DMS 273 (cell line): ENCODE results near the gene MIEF2.
"Not testable (repeated sequence)": the region's sequence is repeated elsewhere in the genome, so short reads cannot be mapped to it uniquely, and the experiment has no call there.

Experiments
- DNase-seq: peaks from one replicate; lab custom pipeline; 2025; ENCODE audit not compliant: unreplicated experiment; lab: John Stamatoyannopoulos, UW

The MIEF2 gene, protein sequence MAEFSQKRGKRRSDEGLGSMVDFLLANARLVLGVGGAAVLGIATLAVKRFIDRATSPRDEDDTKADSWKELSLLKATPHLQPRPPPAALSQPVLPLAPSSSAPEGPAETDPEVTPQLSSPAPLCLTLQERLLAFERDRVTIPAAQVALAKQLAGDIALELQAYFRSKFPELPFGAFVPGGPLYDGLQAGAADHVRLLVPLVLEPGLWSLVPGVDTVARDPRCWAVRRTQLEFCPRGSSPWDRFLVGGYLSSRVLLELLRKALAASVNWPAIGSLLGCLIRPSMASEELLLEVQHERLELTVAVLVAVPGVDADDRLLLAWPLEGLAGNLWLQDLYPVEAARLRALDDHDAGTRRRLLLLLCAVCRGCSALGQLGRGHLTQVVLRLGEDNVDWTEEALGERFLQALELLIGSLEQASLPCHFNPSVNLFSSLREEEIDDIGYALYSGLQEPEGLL

DNA sequence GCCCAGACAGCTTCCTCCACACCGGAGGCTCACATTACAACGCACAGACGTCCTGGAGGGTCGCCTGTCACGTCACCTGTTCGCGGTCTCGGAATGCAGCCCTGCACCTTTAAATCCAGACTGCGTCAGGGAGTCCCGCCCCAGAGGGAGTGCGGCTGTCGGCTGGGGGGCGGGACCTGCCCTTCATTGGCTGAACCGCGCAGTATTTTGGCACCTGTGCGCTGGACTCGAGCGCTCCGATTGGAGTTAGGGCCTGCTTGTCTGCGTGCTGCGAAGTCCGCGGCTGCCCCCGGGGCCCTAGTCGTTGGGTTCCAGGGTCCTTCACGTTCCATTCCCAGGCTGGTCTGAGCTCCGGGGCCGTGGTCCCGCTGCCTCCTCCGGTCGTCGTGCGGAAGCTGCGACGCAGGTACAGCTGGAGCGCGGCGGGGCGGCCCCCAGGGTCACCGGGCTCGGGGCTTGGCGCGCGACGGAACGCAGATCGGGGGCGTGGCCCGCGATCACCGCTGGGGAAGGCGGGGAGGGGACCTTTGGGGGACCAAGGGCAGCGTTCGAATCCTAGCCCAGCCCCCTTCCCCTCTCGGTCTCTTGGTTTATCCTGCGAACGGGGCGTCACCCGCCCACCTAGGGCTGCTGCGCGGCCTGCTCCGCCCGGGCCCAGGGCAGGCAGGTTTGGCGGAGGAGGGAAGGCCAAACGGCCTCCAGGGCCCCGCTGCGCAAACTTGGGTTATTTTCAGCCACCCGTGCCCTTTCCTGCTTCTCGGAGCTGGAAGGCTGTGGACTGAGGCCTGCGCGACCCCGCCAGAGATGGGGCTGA lies at the start of gene MIEF2:
MIEF2 (plus strand) TSS at position 331 of the 814 bp plus-strand sequence. CDS start 2,059 bp downstream, outside the sequence.
- peak; percentile 94 for DNase-seq

DNA sequence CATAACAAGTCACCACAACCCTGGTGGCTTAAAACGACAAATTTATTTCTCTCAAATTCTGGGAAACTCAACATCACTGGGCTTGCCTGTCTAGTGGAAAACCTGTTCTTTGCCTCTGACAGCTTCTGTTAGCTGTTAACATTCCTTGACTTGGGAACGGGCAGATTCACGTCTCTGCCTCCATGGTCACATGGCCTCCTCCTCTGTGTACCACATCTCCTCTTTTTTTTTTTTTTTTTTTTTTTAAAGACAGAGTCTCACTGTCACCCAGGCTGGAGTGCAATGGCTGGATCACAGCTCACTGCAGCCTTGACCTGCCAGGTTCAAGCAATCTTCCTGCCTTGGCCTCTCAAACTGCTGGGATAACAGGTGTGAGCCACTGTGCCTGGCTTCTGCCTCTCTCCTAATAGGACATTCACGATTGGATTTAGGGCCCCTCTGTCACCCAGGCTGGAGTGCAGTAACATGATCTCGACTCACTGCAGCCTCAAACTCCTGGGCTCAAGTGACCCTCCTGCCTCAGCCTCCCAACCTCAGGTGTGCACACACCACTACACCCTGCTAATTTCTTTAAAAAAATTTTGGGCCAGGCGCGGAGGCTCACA lies 46.7 kb upstream of the MIEF2 start:
- DNase-seq: no peak

DNA sequence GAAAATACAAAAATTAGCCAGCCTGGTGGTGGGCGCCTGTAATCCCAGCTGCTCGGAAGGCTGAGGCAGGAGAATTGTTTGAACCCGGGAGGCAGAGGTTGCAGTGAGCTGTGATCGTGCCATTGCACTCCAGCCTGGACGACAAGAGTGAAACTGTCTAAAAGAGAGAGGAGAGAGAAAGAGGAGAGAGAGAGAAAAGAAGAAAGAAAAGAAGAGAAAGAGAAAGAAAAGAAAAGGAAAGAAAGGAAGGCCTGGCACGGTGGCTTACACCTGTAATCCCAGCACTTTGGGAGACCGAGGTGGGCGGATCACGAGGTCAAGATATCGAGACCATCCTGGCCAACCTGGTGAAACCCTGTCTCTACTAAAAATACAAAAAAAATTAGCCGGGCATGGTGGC lies 43.6 kb upstream of the MIEF2 start:
- not testable (repeated sequence) for DNase-seq

DNA sequence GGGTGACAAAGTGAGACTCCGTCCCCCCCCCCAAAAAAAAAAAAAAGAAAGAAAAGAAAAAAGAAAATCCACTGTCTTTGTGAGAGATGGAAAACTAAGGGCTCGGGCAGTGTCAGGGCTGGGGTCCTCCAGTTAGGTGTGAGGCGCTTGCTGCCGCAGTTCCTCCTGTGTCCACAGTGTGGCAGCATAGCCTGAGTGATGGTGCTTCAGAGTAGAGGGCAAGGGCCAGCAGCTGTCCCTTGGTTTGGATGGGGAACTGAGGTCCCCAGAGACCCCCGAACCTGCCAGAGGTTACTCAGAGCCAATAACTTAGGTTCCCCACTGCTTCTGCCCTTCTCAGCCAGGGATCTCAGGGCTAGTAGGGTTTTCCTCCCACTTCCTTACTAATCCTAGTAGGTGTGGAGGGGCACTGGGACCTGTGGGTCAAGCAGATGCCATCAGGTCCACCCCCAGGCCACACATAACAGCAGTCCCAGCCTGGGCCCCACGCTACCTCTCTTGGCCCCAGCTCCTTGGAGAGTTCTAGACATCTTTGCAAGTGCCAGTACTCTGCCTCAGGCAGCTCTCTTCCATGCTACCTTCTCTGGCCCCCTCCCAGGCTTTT lies 42.9 kb upstream of the MIEF2 start:
- peak; percentile 79 for DNase-seq

DNA sequence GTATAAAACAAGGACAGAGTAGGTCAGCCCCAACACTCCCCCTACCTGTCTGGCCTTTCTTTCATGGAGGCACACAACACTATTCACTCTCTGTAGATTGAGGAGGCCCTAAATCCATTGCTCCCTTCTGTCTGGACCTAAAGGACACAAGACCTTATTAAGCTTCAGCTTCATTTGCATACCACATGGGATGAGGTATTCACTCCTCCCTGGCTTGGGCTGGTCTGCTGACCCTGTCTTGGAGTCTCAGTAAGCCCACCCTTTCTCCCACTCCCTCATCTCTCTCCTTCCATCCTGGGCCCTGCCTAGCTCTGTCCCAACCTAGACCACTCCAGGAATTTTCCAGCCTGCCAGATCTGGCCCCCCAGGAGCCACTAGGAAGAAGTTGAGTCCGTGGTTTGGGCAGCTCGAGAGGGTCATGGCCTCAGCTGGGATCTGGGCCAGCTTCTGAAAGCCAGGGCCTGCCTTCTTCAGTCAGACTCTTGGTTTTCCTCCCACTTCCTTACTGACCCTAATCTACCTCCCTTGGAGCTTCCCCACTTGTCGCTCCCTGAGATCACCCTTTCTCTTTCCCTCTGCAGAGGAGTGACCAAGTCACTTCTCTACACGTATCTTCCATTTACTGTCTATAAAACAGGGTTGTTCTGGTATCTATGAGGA lies 41.6 kb upstream of the MIEF2 start:
- DNase-seq: no peak

DNA sequence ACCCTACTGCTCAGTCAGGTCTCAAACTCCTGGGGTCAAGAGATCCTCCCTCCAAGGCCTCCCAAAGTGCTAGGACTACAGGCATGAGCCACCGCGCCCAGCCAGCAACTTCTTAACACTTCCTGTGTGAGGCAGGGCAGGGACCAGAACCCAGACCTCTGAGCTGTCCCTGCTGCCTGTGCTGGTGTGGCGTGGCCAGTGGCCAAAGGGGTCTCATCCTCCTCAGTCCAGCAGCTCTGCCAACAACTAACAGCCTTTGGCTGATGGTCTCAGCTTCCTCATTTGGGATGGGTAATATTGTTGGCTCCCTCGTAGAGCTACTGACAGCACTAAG lies 36.4 kb upstream of the MIEF2 start:
- DNase-seq: no peak

DNA sequence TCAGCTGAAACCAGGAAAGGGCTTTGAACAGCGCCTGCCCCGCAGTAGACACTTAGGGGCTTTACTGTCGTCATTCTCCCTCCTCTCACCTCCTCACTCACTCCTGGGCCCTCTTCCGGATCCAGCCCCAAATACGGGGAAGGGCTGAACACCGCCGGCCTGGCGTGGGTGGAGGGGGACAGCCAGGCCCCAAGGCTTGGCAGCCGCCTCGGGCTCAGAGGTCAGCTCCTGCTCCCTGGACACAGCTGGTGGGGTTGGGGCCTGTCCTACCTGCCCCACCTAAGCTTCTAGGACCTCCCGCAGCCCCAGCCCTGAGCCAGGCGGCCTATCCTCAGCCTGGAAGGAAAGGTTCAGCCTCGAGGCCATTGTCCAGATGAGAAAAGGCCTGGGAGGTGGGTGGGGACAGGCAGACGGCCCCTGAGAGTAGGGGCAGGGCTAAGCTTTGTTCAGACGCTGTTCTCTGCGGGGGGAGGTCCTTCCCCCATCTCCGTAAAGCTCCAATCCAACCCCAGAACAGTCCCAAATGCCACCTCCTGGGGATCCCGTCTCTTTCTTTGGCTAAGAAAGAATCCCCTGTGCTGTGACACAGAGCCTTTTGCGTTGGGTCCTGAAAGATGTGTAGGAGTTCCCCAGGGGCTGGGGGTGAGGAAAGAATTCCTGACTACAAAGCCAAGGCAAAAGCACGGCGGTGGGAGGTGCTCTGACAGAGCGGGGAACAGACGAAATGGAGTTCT lies 35.9 kb upstream of the MIEF2 start:
- peak; percentile 54 for DNase-seq

DNA sequence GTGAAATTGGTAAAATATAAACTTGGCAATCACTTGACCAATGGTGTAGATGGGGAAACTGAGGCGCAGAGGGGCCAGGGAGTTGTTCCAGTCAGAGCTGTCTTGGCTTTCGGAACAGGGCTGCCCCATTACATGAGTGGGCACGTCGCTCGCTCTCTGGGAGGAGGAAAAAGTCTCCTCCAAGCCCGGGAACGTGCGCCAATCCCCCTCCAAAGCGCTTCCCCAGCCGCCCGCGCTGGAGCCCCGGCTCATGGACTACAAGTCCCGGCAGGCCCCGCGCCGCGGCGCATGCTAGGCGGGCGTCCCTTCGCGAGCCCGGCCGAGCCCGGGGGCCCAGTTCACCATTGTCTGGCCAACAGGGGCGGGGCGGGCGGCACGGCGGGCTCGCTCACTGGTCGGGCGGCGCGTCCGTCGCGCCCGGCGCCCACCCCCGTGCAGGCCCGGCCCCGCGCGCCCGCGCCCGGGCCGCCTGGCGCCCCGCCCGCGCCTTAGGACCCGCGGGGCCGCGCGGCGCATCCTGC lies 35.3 kb upstream of the MIEF2 start, which contains the start of gene LLGL1:
LLGL1 (plus strand) TSS at position 515 of the 521 bp plus-strand sequence. CDS start 48 bp downstream, outside the sequence.
- DNase-seq: peak; percentile 97

DNA sequence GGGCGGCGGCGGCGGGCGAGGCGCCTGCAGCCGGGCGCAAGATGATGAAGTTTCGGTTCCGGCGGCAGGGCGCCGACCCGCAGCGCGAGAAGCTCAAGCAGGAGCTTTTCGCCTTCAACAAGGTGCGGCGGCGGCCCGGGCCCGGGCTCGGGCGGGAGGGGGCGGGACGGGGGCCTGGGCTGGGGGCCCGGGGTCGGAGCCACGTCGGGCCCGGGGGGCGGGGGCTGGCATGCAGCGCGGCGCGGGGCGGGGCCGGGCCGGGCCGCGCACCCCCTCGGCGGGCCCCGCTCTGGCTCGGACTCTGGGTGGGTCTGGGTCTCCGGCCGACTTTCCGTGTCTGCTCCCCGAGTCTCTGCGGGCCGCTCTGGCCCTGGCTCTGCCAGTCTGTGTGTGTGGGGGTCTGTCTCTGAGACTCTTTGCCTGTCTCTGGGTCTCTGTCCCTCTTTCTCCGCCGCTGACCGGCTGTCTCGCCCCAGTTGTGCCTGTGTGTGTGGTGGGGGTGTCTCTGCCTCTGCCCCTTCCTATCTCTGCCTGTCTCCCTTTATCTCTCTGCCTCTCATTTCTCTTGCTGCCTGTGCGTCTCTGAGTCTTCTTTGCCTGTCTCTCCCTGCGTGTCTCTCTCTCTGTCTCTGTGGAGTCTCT lies 34.7 kb upstream of the MIEF2 start:
- no peak for DNase-seq

DNA sequence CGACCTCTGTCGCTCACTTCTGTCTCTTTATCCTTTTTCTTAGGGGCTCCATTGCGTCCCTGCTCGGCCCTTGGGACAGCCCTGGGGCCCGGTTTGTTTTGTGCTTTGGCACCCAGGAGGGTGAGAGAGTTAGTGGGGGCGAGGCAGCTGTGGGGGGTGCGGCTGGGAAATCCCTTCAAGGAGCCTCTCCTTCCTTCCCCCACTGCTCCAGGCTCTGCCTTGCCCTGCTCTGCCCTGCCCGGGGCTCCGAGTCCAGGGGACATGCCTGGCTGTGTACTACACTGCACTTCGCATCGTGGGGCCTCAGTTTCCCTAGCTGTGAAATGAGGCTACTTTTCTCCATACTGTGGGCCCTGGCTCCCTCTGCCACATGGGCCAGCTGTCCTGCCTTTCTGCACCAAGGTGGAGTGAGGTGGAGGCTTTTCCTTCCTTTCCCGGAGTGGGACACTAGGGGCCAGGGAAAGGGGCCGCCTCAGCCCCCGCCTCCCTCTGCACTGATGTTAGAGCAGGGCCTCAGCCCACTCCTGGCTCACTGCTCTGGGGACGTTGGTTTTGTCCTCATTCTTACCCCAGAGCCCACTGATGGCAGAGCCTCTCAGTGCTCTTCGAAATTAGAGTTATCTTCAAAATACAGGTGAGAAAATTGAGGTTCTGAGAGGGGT lies 34.0 kb upstream of the MIEF2 start:
- no peak for DNase-seq

DNA sequence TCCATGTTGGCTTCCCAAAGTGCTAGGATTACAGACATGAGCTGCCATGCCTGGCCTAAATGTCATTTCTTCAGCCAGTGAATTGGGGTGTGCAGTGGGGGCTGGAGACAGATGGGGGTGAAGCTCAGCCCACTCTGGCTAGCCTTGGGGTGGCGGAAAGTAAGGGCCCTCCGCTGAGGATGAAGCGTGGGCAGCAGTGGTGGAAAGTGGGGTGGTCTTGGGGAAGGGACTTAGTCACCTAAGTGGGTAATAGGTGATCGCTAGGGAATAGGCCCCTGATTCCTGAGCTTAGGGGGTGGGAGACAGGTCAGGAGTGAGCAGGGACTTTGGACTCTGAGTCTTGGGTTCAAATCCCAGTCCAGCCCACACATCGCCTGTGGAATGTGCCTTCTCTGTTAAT lies 32.8 kb upstream of the MIEF2 start:
- no peak for DNase-seq

DNA sequence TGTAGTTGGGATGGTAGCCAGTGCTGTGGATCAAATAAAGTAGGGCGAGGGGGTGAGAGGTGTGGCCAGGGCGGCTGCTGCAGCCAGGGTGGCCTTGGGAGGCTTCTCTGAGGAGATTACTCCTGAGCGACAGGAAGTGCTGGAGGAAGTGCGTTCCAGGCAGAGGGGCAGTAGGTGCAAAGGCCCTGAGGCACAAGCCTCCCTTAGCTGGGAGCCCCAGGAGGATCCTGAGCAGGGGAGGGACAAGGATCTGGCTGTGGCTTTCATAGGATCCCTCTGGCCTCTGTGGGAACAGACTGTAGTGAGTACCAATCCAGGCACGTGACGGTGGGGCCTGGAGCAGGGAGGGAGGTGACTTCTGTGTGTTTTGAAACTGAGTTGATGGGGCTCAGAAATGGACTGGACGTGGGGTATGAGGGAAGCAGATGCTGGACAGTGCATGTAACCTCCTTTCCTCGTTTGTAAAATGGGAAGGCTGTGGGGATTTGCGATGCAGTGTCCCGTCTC lies 32.2 kb upstream of the MIEF2 start:
- DNase-seq: no peak

DNA sequence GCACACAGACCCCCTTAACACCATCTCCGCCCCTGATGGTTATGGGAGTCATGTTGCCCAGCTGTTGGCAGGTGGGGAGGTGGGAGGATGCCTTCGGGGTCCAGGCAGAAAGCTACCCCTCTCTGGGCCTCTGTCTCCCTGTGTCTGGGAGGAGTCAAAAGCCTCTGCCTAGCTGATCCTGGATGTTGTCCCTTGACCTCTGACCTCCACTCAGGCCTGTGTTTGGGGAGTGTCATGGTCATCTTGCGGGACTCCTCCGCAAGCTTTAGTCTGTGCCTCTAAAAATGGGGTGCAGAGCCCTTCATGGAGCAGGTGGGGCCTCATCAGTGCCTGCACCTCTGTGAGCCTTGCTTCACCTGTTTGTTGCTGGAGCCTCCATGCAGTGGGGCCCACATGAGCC lies 31.2 kb upstream of the MIEF2 start:
- DNase-seq: no peak

DNA sequence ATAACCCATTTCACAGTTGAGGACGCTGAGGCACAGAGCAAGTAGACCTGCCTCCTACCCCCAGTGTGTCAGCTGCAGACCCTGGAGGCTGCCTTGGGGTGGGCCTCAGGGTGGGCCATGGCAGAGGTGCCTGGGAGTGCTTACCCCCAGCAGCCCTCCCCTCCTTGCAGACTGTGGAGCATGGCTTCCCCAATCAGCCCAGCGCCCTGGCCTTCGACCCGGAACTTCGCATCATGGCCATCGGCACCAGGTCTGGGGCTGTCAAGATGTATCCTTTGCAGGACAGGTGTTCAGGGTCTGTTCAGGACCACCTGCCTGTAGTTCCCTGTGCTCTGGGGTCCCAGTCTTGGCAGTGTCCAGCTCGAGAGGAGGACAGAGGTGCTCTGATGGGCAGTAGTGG lies 30.7 kb upstream of the MIEF2 start:
- no peak for DNase-seq

DNA sequence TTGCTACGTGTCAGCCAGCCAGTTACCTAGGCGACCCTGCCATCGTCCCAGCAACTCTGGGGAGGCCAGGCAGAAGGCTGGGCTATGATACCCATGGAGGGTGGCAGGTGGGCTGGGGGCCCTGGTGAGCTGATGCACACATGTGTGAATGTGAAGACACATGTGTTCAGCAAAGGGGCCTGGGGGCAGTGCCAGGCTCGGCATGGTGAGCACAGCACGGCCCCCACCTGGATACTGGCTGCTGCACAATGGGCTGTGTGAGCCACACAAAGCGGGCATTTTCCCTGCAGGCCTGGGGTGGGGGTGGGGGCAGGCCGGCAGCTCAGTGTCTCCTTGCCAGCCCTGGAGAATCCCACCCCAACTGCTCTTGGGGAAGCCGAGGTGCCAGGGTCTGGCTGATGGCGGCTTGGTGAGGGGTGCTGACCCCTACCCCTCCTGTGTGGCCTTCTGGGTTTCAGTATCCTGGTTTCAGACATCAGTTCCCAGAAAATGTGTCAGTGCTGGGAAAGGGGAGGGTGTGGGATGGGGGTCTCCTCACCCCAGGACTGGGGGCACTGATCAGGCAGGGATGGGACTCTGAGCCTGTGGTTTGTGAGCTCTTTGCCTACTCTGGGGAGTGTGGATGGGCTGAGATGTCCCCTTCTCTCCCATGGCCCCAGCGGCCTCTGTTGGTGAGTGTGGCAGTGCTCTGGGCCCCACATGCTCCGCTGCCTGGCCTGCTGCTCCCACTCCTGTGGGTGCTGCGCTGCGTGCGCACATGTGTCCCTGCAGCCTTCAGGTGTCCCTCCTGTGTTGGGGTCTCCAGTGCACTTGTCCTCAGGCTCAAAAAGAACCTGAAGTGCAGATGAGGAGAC lies 29.9 kb upstream of the MIEF2 start:
- DNase-seq: peak; percentile 60

DNA sequence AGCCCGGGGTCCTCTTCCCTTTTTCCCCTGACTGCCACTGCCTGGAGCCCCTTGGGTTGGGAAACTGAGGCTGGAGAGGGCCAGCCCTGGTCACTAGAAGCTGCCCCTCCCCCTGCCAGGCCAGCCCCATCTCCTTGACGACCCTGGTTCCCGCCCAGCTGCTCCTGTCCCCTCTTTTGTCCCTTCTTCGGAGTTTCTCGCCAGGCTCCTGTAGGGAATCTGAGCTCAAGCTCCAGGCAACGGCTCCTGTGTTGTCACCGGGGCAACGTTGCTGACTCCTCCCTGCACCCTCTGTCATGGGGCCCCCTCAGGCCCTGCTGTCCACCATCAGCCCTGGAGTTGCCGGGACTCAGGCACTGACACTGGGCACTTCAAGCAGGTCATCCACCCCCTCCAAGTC lies 29.3 kb upstream of the MIEF2 start:
- no peak for DNase-seq

DNA sequence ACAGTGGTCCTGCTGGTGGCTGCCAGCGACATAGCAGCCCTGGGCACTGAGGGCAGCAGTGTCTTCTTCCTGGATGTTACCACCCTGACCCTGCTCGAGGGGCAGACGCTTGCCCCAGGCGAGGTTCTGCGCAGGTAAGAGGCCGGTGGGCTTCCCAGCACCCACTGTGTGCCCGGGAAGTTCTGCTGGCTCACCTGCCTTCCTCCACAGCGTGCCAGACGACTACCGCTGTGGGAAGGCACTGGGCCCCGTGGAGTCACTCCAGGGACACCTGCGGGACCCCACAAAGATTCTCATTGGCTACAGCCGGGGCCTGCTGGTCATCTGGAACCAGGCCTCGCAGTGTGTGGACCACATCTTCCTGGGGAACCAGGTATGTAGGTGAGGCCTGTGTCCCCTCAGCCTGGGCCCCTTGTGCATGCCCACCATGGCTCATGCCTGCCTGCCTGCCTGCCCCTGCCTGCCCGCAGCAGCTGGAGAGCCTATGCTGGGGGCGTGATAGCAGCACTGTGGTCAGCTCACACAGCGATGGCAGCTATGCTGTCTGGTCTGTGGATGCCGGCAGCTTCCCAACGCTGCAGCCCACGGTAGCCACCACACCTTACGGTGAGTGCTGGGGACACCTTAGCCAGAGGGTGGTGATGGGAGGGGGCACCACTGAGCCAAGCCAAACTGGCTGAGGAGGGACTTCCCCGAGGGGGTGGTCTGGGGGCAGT lies 26.5 kb upstream of the MIEF2 start:
- no peak for DNase-seq
